DMS 273 treated with DMSO at 0.1 percent for 48 hours (cell line): ENCODE results near the gene ANO6.
A peak's percentile ranks its signal among the peaks of the same experiment; 100 is the strongest.

Experiments
- DNase-seq: peaks from one replicate; lab custom pipeline; 2025; lab: John Stamatoyannopoulos, UW

Gene ANO6

GRCh38 chr12:45279931-45280830 lies 64.3 kb downstream of the ANO6 start:
- DNase-seq, result no peak

GRCh38 chr12:45281994-45282393 lies 66.1 kb downstream of the ANO6 start:
- no peak for DNase-seq

- DNase-seq, result no peak
These were observed 66.5 kb downstream of the ANO6 start for GRCh38 chr12:45282411-45282810.

GRCh38 chr12:45284096-45284901 lies 68.4 kb downstream of the ANO6 start:
- DNase-seq, result peak; percentile 72

- DNase-seq, result no peak
These were observed 69.8 kb downstream of the ANO6 start for GRCh38 chr12:45285717-45286116.

- DNase-seq, result no peak
These were observed 70.7 kb downstream of the ANO6 start for GRCh38 chr12:45286621-45287020.

GRCh38 chr12:45289245-45290215 lies 73.6 kb downstream of the ANO6 start:
- DNase-seq, result no peak

- no peak for DNase-seq
These were observed 74.3 kb downstream of the ANO6 start for GRCh38 chr12:45290216-45290605.

GRCh38 chr12:45291518-45291917 lies 75.6 kb downstream of the ANO6 start:
- no peak for DNase-seq

GRCh38 chr12:45292486-45293195 lies 76.7 kb downstream of the ANO6 start:
- DNase-seq, result no peak

GRCh38 chr12:45294906-45295305 lies 79.0 kb downstream of the ANO6 start:
- DNase-seq, result no peak

GRCh38 chr12:45296046-45296586 lies 80.2 kb downstream of the ANO6 start:
- no peak for DNase-seq

- DNase-seq, result no peak
These were observed 82.2 kb downstream of the ANO6 start for GRCh38 chr12:45298047-45298446.

GRCh38 chr12:45298721-45299692 lies 83.1 kb downstream of the ANO6 start:
- DNase-seq, result no peak

GRCh38 chr12:45302621-45303369 lies 86.9 kb downstream of the ANO6 start:
- no peak for DNase-seq

GRCh38 chr12:45303945-45304344 lies 88.0 kb downstream of the ANO6 start:
- DNase-seq, result no peak

GRCh38 chr12:45304514-45305178 lies 88.8 kb downstream of the ANO6 start:
- no peak for DNase-seq

- DNase-seq, result no peak
These were observed 90.0 kb downstream of the ANO6 start for GRCh38 chr12:45305907-45306306.
